A673 (cell line): Measurements from ENCODE around the gene CORO2A.

ENCODE experiments used
- EZH2 ChIP-seq: fragments of 200-600 bp; sonication (generic); IDR thresholded peaks from 2 replicates; pipeline ENCODE4 v1.6.1; 2017; ENCODE audit warnings: borderline replicate concordance, low read depth, mild to moderate bottlenecking, mixed read lengths, antibody characterized with exemption, low read length; ENCODE audit not compliant: poor library complexity, severe bottlenecking
- TF ChIP-seq, protein P1 (sequence below): fragments of 300-800, 200-600 bp; sonication (generic); conservative IDR thresholded peaks from 2 replicates; pipeline ENCODE4 v1.5.1; 2017; ENCODE audit warnings: low read depth, mild to moderate bottlenecking, antibody characterized with exemption, low read length, moderate library complexity, mixed read lengths

- TF ChIP-seq, protein P1, sequence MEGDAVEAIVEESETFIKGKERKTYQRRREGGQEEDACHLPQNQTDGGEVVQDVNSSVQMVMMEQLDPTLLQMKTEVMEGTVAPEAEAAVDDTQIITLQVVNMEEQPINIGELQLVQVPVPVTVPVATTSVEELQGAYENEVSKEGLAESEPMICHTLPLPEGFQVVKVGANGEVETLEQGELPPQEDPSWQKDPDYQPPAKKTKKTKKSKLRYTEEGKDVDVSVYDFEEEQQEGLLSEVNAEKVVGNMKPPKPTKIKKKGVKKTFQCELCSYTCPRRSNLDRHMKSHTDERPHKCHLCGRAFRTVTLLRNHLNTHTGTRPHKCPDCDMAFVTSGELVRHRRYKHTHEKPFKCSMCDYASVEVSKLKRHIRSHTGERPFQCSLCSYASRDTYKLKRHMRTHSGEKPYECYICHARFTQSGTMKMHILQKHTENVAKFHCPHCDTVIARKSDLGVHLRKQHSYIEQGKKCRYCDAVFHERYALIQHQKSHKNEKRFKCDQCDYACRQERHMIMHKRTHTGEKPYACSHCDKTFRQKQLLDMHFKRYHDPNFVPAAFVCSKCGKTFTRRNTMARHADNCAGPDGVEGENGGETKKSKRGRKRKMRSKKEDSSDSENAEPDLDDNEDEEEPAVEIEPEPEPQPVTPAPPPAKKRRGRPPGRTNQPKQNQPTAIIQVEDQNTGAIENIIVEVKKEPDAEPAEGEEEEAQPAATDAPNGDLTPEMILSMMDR = no peak
- no peak for TF ChIP-seq EZH2
These were observed 50.1 kb downstream of the CORO2A start for GRCh38 chr9:98142182-98142907.
